A549 (cell line): ENCODE results near the gene ANKRD62.

ENCODE experiments used
- CTCF ChIP-seq: fragments of >200 bp; sonication (Bioruptor Twin); formaldehyde crosslinking; IDR thresholded peaks from 3 replicates; pipeline ENCODE4 v1.5.1; 2016
- USF2 ChIP-seq: fragments of 450-650 bp; IDR thresholded peaks from 2 replicates; pipeline ENCODE4 v1.6.1; 2014; ENCODE audit warnings: antibody characterized with exemption

- TF ChIP-seq USF2 (no peak), CTCF (no peak)
These were observed 40.8 kb upstream of the ANKRD62 start for GRCh38 chr18:12052866-12053265.
